Measurements from ENCODE around the gene ITSN2.
"Not testable (repeated sequence)": the region's sequence is repeated elsewhere in the genome, so short reads cannot be mapped to it uniquely, and the experiment has no call there.

ITSN2 gene

DNA sequence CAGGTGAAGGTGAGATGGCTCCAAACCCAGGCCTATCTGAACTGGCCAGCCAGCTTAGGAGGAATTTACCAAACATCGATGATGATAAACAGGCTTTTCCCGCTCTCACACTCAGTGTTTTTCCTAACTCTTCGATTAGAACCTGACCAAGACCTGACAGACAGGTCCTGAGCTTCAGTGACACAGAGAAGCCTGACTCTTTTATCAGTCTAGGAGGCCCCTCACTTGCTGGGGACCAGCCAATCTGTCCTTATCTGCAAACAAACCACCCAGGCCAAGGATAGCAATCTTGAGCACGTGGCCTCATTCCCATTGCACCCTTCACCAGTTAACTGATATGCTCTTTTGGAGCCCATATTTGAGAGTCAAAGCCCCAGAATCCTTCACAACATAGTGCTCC is 1.9 kb upstream of the ITSN2 start:
- DNase-seq, result no peak

DNA sequence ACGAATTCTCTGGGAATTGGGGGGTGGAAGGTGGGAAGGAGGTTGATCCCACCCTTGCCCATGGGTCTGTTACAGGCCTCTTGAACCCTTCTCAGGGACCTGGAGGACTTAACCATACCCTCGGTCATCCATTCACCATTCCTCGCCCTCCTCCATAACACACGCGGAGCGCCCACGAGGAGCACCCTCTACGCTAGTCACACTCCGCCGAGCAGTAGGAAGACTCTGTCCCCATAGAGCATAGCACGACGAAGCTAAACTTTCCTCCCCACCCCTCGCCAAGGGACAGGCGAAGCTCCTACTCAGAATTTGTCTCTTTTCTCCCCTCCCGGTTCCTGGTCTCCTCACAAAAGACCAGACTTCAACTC is 611 bp upstream of the ITSN2 start:
- no peak for DNase-seq

DNA sequence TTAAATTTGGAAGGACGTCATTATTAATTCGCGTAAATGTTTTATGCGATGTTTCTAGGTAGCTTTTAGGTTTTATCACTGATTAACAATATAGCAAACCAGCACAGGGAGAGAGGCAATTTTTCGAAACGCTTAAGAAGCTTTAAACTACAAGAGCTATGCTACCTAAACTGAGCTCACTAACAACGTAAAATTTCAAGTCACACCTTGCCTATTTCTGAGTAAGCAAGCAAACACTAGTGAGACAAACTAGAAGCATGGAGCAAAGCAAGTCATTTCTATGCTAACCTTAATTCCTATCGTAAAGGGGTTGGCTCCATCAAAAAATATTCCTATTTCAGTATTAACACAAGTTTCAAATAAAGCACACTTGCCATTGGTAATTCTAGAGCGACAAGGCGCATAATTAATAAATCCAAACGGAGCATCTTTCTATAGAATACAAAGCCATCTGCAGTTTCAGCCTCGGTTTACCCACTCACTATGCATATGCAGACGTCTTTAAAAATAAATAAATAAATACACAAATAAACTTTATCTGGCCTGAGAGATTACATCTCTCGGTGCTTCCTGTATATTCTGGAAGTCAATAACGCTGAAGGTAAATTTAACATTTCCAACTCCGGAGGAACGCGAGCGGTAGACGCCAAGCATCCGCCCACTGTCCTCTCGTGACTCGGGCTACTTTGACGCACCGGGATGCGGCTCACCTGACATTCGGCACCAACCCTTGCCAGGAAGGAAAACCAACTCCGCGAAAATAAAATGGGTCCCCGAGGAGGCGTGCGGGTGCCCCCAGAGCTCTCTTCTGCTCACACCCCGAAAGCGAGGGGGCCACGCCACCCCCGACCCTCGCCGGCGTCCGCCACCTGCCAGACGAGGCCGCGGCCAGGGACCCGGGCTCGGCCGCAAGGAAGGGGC is 947 bp downstream of the ITSN2 start:
- peak; percentile 68 for DNase-seq

DNA sequence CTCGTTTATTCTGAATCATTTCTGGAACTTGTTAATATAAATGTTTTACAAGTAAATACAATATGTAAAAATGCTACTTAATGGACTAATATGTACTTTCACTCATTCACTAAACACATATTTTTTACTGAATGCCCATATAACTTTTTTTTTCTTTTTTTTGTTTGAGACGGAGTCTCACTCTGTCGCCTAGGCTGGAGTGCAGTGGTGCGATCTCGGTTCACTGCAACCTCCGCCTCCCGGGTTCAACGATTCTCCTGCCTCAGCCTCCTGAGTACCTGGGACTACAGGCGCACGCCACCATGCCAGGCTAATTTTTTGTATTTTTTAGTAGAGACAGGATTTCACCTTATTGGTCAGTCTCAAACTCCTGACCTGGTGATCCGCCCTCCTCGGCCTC is 2.6 kb downstream of the ITSN2 start:
- DNase-seq, result not testable (repeated sequence)

DNA sequence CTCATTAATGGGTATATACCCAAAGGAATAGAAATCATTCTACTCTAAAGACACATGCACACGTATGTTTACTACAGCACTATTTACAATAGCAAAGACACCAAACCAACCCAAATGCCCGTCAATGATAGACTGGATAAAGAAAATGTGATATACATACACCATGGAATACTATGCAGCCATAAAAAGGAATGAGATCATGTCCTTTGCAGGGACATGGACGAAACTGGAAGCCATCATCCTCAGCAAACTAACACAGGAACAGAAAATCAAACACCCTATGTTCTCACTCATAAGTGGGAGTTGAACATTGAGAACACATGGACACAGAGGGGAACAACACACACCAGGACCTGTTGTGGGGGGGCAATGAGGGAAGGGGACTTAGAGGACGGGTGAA is 3.2 kb downstream of the ITSN2 start:
- DNase-seq, result not testable (repeated sequence)

DNA sequence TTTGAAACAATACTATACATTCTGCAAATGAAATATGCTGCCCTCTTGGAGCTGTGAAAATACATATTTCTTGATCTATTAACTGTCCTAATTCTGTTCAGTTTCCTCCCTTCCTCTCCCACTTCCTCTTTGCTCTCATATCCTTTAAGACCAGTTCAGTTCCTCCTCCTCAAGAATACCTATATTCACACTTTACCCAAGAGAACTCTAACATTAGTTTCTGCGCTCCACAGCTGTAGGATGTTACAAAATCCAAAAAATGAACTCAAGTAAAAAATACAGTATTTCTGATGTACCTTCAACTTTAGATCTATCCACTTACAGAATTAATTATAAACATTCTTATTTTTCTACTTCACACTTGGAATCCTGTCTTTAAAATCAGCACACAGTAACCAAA is 5.4 kb downstream of the ITSN2 start:
- DNase-seq, result no peak

DNA sequence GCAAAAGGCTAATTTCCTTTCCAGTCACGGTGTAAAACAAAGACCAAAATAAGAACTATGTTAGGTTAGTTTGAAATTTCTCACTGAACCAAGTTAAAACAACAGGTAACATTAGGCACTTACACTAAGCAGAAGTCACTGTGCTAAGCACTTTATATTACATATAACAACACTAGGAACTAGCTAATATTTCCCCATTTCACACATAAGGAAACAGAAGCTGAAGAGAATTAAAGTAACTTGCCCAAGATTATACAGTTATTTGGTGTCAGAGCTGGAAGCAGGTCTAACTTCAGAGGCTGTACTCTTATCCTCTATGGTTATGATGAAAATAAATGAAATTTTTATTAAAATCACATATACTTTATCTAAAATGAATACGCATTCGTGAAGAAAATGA is 5.9 kb downstream of the ITSN2 start:
- no peak for DNase-seq

DNA sequence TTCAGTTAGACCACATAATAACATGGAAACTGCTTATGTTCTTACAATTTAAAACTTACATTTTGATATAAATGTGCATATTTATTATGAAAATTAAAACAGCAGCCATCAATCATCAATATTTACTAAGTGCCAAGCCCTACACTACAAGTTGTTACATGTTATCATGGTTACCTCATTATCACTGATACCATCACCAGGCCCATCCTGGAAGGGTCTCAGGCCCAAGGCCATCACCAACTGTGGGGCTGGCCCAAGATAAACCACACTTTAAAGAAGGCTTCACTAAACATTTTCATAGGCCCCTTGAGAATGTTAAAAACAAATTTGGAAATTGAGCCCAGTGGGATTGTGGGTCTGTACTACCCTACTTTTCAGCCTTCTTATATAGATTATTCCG is 6.4 kb downstream of the ITSN2 start:
- no peak for DNase-seq

DNA sequence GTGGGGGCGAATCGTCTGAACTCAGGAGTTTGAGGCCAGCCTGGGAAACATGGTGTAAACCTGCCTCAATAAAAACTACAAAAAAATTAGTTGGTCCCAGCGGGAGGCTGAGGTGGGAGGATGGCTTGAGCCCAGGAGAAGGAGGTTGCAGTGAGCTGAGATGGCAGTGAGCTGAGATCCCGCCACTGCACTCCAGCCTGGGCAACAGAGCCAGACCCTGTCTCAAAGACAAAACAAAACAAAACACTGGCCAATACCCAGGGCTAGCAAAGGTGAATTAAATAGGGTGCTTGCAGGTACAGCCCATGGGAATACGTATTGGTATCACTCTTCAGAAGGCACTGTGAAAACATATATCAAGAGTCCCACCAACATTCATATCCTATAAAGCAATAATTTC is 7.0 kb downstream of the ITSN2 start:
- no peak for DNase-seq

DNA sequence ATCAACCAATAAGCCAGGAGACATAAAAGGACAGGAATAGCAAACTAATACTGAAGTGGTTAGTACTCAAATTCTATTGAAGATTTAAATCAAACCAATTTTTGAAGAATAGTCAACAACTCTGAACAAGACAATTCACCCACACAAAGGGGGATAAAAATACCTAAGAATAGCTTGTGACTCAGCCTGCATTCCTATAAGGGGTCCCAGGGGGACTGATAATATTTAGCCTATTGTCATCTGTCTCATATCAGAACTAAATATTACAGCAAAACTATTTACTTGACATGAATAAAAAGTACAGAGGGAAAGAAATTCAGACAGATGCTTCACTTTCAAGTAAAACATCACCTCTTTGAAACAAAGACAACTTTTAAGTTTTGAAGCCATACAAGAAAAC is 7.7 kb downstream of the ITSN2 start:
- no peak for DNase-seq

DNA sequence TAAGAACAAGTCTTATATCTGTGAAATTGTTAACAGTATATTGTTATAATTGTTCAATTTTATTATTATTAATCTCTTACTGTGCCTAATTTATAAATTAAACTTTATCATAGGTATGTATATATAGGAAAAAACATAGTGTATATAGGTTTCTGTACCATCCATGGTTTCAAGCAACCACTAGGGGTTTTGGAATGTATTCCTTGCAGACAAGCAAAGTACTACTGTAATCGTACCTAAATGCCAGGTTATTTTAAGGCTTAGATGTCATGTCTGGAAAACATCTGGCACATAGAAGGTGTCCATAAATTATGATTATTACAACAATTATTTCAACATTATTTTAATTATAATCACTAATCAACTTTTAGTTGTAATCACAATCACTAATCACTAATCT is 8.4 kb downstream of the ITSN2 start:
- DNase-seq, result no peak

DNA sequence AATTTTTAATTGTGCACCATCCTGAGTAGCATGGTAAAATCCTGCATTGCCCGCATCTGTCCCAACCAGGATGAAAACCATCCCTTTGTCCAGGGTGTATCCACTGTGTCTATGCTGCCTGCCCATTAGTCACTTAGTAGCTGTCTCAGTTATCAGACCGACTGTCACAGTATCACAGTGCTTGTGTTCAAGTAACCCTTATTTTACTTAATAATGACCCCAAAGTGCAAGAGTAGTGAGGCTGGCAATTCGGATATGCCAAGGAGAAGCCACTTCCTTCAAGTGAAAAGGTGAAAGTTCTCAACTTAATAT is 8.8 kb downstream of the ITSN2 start:
- DNase-seq, result no peak

DNA sequence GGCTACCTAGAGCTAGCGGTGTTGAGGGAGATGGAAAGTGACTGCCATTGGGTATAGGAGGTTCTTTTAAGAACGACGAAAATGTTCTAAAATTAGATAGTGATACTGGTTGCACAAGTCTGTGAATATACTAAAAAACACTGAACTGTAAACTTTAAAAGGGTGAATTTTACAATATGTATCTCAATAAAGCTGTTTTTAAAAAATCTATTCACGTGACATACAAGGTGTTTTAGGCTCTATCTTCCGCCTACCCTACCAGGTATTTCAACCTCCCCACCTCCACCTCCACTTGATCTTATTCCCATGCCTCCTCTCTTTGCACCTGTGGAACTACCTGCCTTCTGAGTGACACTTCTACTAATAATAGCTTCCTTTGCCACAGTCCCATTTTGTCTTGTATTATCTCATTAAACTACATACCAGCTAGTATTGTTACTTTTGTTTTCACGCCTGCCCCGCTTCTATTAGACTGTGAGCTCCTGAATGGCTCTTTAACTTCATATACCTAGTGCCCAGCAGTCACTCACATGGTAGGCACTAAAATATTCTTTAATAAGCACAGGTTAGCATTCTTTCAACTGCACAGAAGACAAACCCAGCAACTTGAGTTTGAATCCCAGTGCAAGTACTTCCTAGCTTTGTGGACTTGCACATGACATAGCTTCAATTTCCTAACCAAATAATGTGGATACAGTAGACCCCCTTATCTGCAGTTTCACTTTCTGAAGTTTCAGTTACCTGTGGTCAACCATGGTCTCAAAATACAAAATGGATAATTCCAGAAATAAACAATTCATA is 9.3 kb downstream of the ITSN2 start:
- DNase-seq, result no peak

DNA sequence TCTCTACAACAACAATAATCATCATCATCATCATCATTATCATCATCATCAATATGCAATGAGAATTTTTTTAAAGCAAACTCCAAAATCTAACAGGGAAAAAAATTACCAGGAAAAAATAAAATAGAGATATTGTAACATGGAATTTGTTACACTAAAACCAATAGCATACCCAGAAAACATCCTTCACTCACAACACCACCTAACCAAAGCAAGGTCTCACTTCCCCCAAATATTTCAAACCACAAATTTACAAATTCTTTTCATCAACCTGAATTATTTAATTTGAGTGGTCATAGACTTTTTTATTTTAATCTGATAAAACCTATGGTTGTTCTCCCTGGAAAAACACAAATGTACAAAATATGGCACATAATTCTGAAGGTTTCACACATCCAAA is 11.2 kb downstream of the ITSN2 start:
- DNase-seq, result no peak

DNA sequence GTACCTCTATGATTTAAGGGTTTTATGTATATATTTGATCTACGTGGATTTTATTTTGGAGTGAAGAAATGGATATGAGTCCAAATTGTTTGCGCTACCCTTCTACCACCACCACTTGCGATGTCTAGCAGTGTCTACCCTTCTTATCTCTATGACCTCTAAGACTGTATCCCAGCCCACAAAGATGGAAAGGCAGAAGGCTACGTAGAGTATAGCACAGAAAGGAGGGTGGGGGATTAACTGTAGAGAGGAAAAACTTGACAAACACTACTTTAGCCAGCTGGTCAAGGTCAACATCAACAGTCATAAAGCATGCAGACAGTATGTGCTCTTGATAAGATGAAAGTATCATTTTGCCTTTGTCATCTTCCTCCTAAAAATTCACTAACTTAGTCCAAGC is 14.4 kb downstream of the ITSN2 start:
- no peak for DNase-seq

DNA sequence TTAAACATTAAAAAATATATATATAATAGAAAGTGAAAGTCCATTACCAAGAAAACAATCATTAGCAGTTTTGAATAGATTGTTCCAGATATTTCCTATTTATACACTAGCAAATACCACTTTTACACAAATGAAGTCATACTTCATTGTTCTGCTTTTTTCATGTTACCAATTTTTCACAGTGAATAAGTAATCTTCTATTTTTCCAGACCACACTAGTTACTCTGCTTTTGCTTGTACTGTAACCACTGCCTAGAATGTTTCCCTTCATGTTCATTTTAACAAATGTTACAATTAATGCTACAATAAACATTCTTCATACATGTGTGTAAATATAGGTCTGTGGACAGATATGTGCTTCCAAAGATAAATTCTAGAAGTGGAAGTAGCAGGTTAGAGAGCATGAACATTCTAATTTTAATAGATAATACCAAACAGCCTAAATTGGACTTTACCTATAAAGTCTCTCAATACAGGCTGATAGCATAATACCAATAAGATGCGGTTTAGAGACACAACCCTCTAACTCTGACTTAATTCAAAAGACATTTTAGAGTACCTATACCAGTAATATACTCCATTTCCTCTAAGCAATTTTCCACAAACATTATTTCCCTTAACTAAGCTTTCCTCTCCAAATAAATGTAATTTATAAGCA is 17.0 kb downstream of the ITSN2 start:
- DNase-seq, result no peak

DNA sequence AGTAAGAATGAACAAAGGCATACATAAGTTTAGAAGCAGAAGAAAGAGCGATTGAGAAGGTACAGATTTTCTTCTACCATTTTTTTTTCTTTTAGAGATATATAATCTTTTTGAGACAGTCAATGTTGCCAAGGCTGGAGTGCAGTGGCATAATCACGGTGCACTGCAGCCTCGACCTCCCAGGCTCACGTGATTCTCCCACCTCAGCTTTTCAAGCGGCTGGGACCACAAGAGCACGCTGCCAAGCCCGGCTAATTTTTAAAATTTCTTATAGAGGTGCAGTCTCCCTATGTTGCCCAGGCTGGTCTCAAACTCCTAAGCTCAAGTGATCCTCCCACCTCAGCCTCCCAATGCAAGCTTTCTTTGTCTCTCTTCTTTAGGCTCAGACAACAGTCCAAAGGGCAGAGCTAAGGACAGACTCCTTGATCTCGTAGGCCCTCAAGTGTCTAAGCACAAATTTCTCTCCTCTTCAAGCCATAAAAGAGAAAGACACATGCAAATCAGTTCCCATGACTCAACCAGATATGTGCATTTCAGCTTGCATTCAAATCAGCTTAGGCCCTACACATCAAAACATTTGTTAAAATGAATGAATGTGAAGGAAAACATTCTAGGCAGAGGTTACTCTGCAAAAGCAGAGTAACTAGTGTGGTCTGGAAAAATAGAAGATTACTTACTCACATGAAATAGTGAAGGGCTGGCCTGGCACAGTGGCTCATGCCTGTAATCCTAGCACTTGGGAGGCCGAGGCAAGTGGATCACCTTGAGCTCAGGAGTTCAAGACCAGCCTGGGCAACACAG is 18.0 kb downstream of the ITSN2 start:
- DNase-seq, result no peak

DNA sequence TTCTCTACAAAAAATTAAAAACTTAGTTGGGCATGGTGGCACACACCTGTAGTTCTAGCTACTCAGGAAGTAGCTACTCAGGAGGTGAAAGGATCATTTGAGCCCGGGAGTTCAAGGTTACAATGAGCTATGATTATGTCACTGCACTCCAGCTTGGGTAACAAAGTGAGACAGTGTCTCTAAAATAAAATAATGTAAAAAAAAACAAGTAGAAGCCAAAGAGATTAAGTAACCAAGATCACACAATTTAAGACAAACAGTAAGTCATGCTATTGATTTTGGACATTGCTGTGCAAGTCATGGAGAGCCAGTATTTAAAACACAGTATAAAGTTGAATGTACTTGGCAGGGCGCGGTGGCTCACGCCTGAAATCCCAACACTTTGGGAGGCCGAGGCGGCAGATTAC is 20.5 kb downstream of the ITSN2 start:
- DNase-seq, result no peak

DNA sequence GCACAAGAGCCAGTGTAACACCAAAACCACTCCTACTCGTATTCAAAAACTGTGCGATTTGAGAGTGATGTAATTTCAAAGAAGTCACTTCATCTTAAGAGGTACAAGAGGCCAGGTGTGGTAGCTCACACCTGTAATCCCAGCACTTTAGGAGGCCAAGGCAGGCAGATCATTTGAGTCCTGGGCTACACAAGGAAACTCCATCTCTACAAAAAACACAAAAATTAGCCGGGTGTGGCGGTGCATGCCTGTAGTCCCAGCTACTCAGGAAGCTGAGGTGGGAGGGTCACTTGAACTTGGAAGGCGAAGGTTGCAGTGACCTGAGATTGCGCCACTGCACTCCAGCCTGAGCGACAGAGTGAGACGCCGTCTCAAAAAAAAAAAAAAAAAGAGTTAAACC is 21.2 kb downstream of the ITSN2 start:
- DNase-seq, result not testable (repeated sequence)

DNA sequence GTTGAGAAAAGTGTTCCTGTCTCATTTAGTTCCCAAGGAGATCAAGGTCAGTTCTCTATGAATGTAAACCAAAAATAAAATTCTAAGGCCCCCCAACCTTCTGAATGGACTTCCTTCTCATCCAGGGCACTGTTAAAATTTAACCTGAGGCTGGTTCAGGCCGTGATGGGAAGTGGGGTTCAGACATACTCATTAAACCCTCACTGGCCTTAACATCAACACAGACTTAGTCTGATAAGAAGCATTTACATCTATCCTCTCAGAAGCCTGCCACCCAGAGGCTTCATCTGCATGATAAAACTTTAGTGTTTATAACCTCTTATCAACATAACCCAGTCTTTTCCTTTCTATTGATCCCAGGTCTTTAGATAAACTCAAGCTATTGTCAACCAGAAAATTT is 22.4 kb downstream of the ITSN2 start:
- DNase-seq, result no peak

DNA sequence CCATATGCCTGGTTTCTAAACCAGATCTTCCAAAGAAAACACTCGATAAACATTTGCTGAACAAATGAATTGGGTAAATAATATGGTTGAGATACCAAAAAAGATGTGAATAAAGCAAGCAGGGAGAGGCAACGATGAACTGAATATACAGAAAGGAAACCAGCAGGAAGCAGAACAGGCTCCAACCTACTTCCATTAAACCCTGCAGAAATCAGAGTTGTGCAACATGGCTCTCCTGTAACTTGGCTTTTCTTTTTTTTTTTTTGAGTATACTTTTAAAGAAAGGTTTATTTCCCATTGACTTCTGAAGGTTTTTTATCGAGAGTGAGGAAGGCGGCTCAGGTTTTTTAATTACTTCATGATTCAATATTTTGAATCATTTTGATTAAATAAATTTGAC is 23.5 kb downstream of the ITSN2 start:
- DNase-seq, result no peak

DNA sequence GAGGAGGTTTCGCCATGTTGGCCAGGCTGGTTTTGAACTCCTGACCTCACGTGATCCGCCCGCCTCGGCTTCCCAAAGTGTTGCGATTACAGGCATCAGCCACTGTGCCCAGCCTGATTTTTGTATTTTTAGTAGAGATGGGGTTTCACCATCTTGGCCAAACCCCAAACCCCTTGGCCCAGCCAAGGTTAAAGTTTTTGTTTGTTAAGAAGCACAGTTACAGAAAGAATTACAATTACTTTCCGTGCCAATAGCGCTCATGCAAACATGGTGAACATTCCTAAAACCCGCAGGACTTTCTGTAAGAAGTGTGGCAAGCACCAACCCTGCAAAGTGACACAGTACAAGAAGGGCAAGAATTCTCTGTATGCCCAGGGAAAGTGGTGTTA is 26.1 kb downstream of the ITSN2 start:
- no peak for DNase-seq
